HepG2 (cell line): ENCODE measurements around the gene NELFB. TPM values are rescaled to one million over a fixed set of nuclear protein-coding genes. Genes with fewer than 3 reads are reported as not detected.

Experiments
- CTCF ChIP-seq: sonication (generic); formaldehyde crosslinking; IDR thresholded peaks from 2 replicates; pipeline ENCODE4 v1.5.0; 2020; ENCODE audit warnings: mild to moderate bottlenecking, missing genetic modification reagents, moderate library complexity
- ESRRA ChIP-seq: sonication (generic); formaldehyde crosslinking; IDR thresholded peaks from 2 replicates; pipeline ENCODE4 v1.5.1; 2020; ENCODE audit warnings: mild to moderate bottlenecking, low read depth, missing genetic modification reagents
- MAX ChIP-seq: IDR thresholded peaks from 2 replicates; pipeline ENCODE4 v1.6.1; 2012; ENCODE audit warnings: inconsistent platforms
- MED13 ChIP-seq: sonication (generic); formaldehyde crosslinking; IDR thresholded peaks from 2 replicates; pipeline ENCODE4 v1.5.0; 2020; ENCODE audit warnings: missing genetic modification reagents
- MLXIP ChIP-seq: sonication (generic); formaldehyde crosslinking; IDR thresholded peaks from 2 replicates; pipeline ENCODE4 v1.9.0; 2021; ENCODE audit warnings: missing genetic modification reagents, borderline replicate concordance
- NONO ChIP-seq, 2 experiments: fragments of 450-650 bp in 1 of 2; sonication (generic) in 1 of 2; formaldehyde crosslinking in 1 of 2; IDR thresholded peaks in 1 of 2; conservative IDR thresholded peaks in 1 of 2; 2 replicates each; pipeline versions ENCODE4 v1.6.1 to v1.8.0; 2017 to 2022; ENCODE audit warnings: mild to moderate bottlenecking in 1 of 2, missing genetic modification reagents in 1 of 2, moderate library complexity in 1 of 2
- STAT5B ChIP-seq: sonication (generic); formaldehyde crosslinking; IDR thresholded peaks from 2 replicates; pipeline ENCODE4 v1.4.0; 2020; ENCODE audit warnings: missing genetic modification reagents
- TFDP2 ChIP-seq: sonication (generic); formaldehyde crosslinking; IDR thresholded peaks from 2 replicates; pipeline ENCODE4 v1.4.0; 2020; ENCODE audit warnings: missing genetic modification reagents
- TRIM22 ChIP-seq: fragments of 450-650 bp; IDR thresholded peaks from 2 replicates; pipeline ENCODE4 v1.6.1; 2017
- XRCC5 ChIP-seq: fragments of 200-400 bp; formaldehyde crosslinking; optimal IDR thresholded peaks from 2 replicates; pipeline ENCODE3; 2017; ENCODE audit warnings: mild to moderate bottlenecking, low read length
- ZBTB3 ChIP-seq: sonication (generic); formaldehyde crosslinking; IDR thresholded peaks from 2 replicates; pipeline ENCODE4 v1.4.0; 2020; ENCODE audit warnings: low read depth, mild to moderate bottlenecking, moderate library complexity, missing genetic modification reagents, borderline replicate concordance
- ZFAT ChIP-seq: sonication (generic); formaldehyde crosslinking; conservative IDR thresholded peaks from 2 replicates; pipeline ENCODE4 v1.8.1; 2023; ENCODE audit warnings: missing genetic modification reagents, inconsistent platforms
- ZFP91 ChIP-seq: sonication (generic); formaldehyde crosslinking; IDR thresholded peaks from 2 replicates; pipeline ENCODE4 v1.9.0; 2022; ENCODE audit warnings: missing genetic modification reagents, mild to moderate bottlenecking, borderline replicate concordance
- ZNF160 ChIP-seq: sonication (generic); formaldehyde crosslinking; IDR thresholded peaks from 2 replicates; pipeline ENCODE4 v1.8.0; 2022; ENCODE audit warnings: mild to moderate bottlenecking, inconsistent platforms, missing genetic modification reagents
- ZNF17 ChIP-seq: sonication (generic); formaldehyde crosslinking; IDR thresholded peaks from 2 replicates; pipeline ENCODE4 v1.5.0; 2020; ENCODE audit warnings: mild to moderate bottlenecking, missing genetic modification reagents
- ZNF543 ChIP-seq: sonication (generic); formaldehyde crosslinking; IDR thresholded peaks from 2 replicates; pipeline ENCODE4 v1.4.0; 2020; ENCODE audit warnings: mild to moderate bottlenecking, missing genetic modification reagents
- ZNF766 ChIP-seq: sonication (generic); formaldehyde crosslinking; IDR thresholded peaks from 2 replicates; pipeline ENCODE4 v1.5.0; 2020; ENCODE audit warnings: missing genetic modification reagents, borderline replicate concordance
- ZSCAN9 ChIP-seq: IDR thresholded peaks from 2 replicates; pipeline ENCODE4 v1.6.1; 2016; ENCODE audit warnings: borderline replicate concordance
- polyA plus RNA-seq, 8 experiments: library from polyadenylated mRNA; depleted of rRNA in 3 of 8; stranded (reverse) in 7 of 8; unstranded in 1 of 8; fragments of >200 nt; fragmentation: Illumina TruSeq in 4 of 8; extraction: Trizol in 4 of 8; gene quantifications; 2 replicates each; pipeline versions ENCODE4 v1.2.1 to v1.2.3, GENCODE V29; 2011 to 2016; ENCODE audit warnings: low read depth in 4 of 8, missing spikeins in 1 of 8, mixed read lengths in 1 of 8; ENCODE audit not compliant: insufficient read depth in 1 of 8
- total RNA-seq, 5 experiments: library from RNA; depleted of rRNA; stranded (reverse); fragments of >200 nt; fragmentation: Illumina TruSeq; extraction: Trizol; gene quantifications; 2 replicates each; pipeline ENCODE4 v1.2.3, GENCODE V29; 2016; ENCODE audit warnings: low read depth in 1 of 5

NELFB gene
- total and polyA plus RNA-seq, 2 of the 13 experiments (the other 11 are each of a cell fraction or from before 2014, with no cell fraction given): 26.5 to 45.8 TPM

GRCh38 chr9:137319011-137319738 is 64.0 kb downstream of the NELFB start (continued):
- TF ChIP-seq MLXIP (CRISPR knock-in tag) (no peak), MED13 (CRISPR knock-in tag) (no peak), STAT5B (CRISPR knock-in tag) (no peak), ZBTB3 (CRISPR knock-in tag) (no peak), ZNF160 (CRISPR knock-in tag) (no peak), ESRRA (CRISPR knock-in tag) (no peak), ZNF17 (no peak), ZFAT (CRISPR knock-in tag) (no peak), ZNF543 (no peak), TRIM22 (no peak), MAX (0 out of 2 replicates have a peak, but pooled peaks have one; percentile 33), XRCC5 (no peak), NONO (IDR thresholded peaks at IDR 0.05) (no peak), NONO (CRISPR knock-in tag; conservative IDR thresholded peaks at IDR 0.05) (no peak), ZSCAN9 (CRISPR knock-in tag) (no peak), ZNF766 (CRISPR knock-in tag) (no peak), TFDP2 (CRISPR knock-in tag) (no peak), CTCF (peak; percentile 82), ZFP91 (peak; percentile 59; the same call in 1 of the 2 replicates)
